ENCODE data around the gene ARF3. TPM values are rescaled to one million over a fixed set of nuclear protein-coding genes. Genes with fewer than 3 reads are reported as not detected.

ARF3 gene
- total and polyA plus RNA-seq, 9 of the 15 experiments (the other 6 are each of a cell fraction or from before 2014, with no cell fraction given) = 5.9 to 170 (median 64.4) TPM

DNA sequence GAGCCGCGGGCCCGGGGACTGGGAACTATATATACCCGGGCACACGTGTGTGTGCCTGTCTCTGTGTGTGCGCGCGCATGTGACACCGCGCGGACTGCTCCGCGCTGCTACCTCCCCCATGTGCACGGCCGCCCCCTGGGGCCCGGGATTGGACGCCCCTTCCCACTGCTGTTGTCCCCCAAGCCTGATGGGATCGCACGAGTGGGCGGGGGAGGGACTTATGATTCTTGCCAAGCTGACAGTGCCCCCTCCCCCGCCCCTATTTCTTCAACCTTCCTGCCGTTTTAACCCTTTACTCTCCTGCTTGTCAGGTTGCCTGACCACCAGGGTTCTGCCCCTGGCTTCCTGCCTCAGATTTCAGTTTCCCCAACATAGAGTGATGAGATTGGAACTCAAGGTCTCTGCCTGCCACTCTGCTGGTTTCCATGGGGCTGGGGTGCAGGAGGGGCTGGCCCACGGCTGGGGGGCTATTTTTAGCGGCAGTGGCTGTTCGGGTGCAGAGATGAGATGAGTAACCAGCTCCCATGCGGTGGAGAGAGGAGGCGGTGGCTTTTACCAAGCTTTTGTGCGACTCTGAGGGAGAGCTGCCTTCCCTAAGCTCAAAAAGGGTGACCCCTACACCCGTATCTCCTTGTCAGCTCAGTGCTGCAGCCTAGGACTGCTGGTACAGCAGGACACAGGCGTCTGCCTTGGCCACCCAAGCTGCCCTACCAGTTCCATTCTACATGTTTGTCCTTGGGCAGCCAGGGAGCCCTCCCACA lies 42.3 kb upstream of the ARF3 start, which contains the start of gene DDN (continued):
- TF ChIP-seq GTF2A2 (tag; IDR thresholded peaks at IDR 0.05) (no peak), MXD1 (CRISPR knock-in tag; IDR thresholded peaks at IDR 0.05; ENCODE audit: borderline replicate concordance, poor library complexity, severe bottlenecking) (no peak), RUNX1 (IDR thresholded peaks at IDR 0.05; ENCODE audit: low read depth) (no peak), NR2C2 (CRISPR knock-in tag; IDR thresholded peaks at IDR 0.05) (no peak), NR2C2 (tag; IDR thresholded peaks at IDR 0.05) (no peak), JUN (IDR thresholded peaks at IDR 0.05; ENCODE audit: borderline replicate concordance, low read depth, low read length) (no peak), JUN (CRISPR knock-in tag; IDR thresholded peaks at IDR 0.05; ENCODE audit: borderline replicate concordance) (no peak), ZNF263 (CRISPR knock-in tag; IDR thresholded peaks at IDR 0.05; ENCODE audit: borderline replicate concordance) (no peak), ZNF184 (CRISPR knock-in tag; IDR thresholded peaks at IDR 0.05) (no peak), HSF4 (CRISPR knock-in tag; IDR thresholded peaks at IDR 0.05; ENCODE audit: borderline replicate concordance) (no peak), POLR2AphosphoS2 (IDR thresholded peaks at IDR 0.05; ENCODE audit: low read length) (no peak), HMGN3 (IDR thresholded peaks at IDR 0.05; ENCODE audit: borderline replicate concordance, extremely low read depth, insufficient read length, low read depth, low read length) (peak; percentile 29), BRCA1 (IDR thresholded peaks at IDR 0.05) (no peak), BRCA1 (CRISPR knock-in tag; IDR thresholded peaks at IDR 0.05) (no peak), LCOR (CRISPR knock-in tag; IDR thresholded peaks at IDR 0.05) (no peak), COPS2 (conservative IDR thresholded peaks at IDR 0.05) (no peak), DMBX1 (CRISPR knock-in tag; IDR thresholded peaks at IDR 0.05; ENCODE audit: borderline replicate concordance) (no peak), POU5F1 (IDR thresholded peaks at IDR 0.05; ENCODE audit: borderline replicate concordance, low read depth, low read length, partially characterized antibody) (no peak), EGR1 (conservative IDR thresholded peaks at IDR 0.05) (peak; percentile 59), GABPA (tag; conservative IDR thresholded peaks at IDR 0.05; ENCODE audit: low read depth) (no peak), BRD9 (IDR thresholded peaks at IDR 0.05; ENCODE audit: low read depth, partially characterized antibody) (no peak), CXXC5 (CRISPR knock-in tag; IDR thresholded peaks at IDR 0.05) (0 out of 2 replicates have a peak, but pooled peaks have one; percentile 10), HDAC1 (IDR thresholded peaks at IDR 0.05) (peak in 1 of 2 experiments; percentile 59; a peak in 2 of 4 replicates), ZBTB33 (CRISPR knock-in tag; IDR thresholded peaks at IDR 0.05) (peak; percentile 84), CBFA2T3 (IDR thresholded peaks at IDR 0.05) (no peak)
- TF ChIP-seq, protein P1, sequence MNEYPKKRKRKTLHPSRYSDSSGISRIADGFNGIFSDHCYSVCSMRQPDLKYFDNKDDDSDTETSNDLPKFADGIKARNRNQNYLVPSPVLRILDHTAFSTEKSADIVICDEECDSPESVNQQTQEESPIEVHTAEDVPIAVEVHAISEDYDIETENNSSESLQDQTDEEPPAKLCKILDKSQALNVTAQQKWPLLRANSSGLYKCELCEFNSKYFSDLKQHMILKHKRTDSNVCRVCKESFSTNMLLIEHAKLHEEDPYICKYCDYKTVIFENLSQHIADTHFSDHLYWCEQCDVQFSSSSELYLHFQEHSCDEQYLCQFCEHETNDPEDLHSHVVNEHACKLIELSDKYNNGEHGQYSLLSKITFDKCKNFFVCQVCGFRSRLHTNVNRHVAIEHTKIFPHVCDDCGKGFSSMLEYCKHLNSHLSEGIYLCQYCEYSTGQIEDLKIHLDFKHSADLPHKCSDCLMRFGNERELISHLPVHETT (CRISPR knock-in tag; conservative IDR thresholded peaks at IDR 0.05 in 1 of 2, IDR thresholded peaks at IDR 0.05 in 1 of 2) = no peak

All from K562 (cell line).